ENCODE measurements around the gene LRCH1. TPM values are rescaled to one million over a fixed set of nuclear protein-coding genes. Genes with fewer than 3 reads are reported as not detected.

The LRCH1 gene
- total and polyA plus RNA-seq, 10 of the 15 experiments (the other 5 are each of a cell fraction or from before 2014, with no cell fraction given): 5.3 to 48.9 (median 14.4) TPM

DNA sequence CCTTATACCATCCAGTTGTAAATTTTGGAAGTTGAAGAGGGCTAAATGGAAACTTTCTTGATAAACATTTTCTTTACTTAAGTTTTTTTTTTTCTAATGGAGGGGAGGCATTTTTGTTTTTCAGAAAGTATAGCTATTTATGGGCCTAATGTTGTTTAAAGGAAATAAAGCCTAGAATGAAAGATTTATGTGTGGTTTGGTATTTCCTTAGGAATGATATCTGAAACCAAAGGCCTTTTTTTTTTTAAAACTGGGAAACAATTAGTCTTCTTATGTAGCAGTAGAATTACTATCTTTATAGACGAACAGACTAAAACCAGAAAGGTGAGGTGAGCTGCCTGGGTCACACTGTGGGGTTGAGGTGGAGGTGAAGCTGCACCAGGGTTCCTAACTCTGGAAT, 163.9 kb downstream of the LRCH1 start (continued):
- TF ChIP-seq, protein P1, sequence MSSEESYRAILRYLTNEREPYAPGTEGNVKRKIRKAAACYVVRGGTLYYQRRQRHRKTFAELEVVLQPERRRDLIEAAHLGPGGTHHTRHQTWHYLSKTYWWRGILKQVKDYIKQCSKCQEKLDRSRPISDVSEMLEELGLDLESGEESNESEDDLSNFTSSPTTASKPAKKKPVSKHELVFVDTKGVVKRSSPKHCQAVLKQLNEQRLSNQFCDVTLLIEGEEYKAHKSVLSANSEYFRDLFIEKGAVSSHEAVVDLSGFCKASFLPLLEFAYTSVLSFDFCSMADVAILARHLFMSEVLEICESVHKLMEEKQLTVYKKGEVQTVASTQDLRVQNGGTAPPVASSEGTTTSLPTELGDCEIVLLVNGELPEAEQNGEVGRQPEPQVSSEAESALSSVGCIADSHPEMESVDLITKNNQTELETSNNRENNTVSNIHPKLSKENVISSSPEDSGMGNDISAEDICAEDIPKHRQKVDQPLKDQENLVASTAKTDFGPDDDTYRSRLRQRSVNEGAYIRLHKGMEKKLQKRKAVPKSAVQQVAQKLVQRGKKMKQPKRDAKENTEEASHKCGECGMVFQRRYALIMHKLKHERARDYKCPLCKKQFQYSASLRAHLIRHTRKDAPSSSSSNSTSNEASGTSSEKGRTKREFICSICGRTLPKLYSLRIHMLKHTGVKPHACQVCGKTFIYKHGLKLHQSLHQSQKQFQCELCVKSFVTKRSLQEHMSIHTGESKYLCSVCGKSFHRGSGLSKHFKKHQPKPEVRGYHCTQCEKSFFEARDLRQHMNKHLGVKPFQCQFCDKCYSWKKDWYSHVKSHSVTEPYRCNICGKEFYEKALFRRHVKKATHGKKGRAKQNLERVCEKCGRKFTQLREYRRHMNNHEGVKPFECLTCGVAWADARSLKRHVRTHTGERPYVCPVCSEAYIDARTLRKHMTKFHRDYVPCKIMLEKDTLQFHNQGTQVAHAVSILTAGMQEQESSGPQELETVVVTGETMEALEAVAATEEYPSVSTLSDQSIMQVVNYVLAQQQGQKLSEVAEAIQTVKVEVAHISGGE (CRISPR knock-in tag; IDR thresholded peaks at IDR 0.05): no peak
- no peak for TF ChIP-seq POLR2AphosphoS5 (IDR thresholded peaks at IDR 0.05; ENCODE audit: low read length)
- no peak for TF ChIP-seq GABPA (IDR thresholded peaks at IDR 0.05; ENCODE audit: low read depth)
- no peak for TF ChIP-seq SIX5 (IDR thresholded peaks at IDR 0.05; ENCODE audit: low read depth, low read length, severe bottlenecking)
- TF ChIP-seq TCF7 (IDR thresholded peaks at IDR 0.05; ENCODE audit: borderline replicate concordance): no peak
- no peak for TF ChIP-seq POLR2A (IDR thresholded peaks at IDR 0.05; ENCODE audit: low read depth, low read length)
- no peak for TF ChIP-seq RAD21 (IDR thresholded peaks at IDR 0.05; ENCODE audit: insufficient read depth, low read depth, low read length)
- TF ChIP-seq, protein P2, sequence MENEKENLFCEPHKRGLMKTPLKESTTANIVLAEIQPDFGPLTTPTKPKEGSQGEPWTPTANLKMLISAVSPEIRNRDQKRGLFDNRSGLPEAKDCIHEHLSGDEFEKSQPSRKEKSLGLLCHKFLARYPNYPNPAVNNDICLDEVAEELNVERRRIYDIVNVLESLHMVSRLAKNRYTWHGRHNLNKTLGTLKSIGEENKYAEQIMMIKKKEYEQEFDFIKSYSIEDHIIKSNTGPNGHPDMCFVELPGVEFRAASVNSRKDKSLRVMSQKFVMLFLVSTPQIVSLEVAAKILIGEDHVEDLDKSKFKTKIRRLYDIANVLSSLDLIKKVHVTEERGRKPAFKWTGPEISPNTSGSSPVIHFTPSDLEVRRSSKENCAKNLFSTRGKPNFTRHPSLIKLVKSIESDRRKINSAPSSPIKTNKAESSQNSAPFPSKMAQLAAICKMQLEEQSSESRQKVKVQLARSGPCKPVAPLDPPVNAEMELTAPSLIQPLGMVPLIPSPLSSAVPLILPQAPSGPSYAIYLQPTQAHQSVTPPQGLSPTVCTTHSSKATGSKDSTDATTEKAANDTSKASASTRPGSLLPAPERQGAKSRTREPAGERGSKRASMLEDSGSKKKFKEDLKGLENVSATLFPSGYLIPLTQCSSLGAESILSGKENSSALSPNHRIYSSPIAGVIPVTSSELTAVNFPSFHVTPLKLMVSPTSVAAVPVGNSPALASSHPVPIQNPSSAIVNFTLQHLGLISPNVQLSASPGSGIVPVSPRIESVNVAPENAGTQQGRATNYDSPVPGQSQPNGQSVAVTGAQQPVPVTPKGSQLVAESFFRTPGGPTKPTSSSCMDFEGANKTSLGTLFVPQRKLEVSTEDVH (IDR thresholded peaks at IDR 0.05; ENCODE audit: low read depth, partially characterized antibody): no peak
- TF ChIP-seq IKZF2 (IDR thresholded peaks at IDR 0.05): no peak
- no peak for TF ChIP-seq NBN (IDR thresholded peaks at IDR 0.05)
- TF ChIP-seq, protein P3, sequence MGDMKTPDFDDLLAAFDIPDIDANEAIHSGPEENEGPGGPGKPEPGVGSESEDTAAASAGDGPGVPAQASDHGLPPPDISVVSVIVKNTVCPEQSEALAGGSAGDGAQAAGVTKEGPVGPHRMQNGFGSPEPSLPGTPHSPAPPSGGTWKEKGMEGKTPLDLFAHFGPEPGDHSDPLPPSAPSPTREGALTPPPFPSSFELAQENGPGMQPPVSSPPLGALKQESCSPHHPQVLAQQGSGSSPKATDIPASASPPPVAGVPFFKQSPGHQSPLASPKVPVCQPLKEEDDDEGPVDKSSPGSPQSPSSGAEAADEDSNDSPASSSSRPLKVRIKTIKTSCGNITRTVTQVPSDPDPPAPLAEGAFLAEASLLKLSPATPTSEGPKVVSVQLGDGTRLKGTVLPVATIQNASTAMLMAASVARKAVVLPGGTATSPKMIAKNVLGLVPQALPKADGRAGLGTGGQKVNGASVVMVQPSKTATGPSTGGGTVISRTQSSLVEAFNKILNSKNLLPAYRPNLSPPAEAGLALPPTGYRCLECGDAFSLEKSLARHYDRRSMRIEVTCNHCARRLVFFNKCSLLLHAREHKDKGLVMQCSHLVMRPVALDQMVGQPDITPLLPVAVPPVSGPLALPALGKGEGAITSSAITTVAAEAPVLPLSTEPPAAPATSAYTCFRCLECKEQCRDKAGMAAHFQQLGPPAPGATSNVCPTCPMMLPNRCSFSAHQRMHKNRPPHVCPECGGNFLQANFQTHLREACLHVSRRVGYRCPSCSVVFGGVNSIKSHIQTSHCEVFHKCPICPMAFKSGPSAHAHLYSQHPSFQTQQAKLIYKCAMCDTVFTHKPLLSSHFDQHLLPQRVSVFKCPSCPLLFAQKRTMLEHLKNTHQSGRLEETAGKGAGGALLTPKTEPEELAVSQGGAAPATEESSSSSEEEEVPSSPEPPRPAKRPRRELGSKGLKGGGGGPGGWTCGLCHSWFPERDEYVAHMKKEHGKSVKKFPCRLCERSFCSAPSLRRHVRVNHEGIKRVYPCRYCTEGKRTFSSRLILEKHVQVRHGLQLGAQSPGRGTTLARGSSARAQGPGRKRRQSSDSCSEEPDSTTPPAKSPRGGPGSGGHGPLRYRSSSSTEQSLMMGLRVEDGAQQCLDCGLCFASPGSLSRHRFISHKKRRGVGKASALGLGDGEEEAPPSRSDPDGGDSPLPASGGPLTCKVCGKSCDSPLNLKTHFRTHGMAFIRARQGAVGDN (IDR thresholded peaks at IDR 0.05): no peak
- TF ChIP-seq, protein P4, sequence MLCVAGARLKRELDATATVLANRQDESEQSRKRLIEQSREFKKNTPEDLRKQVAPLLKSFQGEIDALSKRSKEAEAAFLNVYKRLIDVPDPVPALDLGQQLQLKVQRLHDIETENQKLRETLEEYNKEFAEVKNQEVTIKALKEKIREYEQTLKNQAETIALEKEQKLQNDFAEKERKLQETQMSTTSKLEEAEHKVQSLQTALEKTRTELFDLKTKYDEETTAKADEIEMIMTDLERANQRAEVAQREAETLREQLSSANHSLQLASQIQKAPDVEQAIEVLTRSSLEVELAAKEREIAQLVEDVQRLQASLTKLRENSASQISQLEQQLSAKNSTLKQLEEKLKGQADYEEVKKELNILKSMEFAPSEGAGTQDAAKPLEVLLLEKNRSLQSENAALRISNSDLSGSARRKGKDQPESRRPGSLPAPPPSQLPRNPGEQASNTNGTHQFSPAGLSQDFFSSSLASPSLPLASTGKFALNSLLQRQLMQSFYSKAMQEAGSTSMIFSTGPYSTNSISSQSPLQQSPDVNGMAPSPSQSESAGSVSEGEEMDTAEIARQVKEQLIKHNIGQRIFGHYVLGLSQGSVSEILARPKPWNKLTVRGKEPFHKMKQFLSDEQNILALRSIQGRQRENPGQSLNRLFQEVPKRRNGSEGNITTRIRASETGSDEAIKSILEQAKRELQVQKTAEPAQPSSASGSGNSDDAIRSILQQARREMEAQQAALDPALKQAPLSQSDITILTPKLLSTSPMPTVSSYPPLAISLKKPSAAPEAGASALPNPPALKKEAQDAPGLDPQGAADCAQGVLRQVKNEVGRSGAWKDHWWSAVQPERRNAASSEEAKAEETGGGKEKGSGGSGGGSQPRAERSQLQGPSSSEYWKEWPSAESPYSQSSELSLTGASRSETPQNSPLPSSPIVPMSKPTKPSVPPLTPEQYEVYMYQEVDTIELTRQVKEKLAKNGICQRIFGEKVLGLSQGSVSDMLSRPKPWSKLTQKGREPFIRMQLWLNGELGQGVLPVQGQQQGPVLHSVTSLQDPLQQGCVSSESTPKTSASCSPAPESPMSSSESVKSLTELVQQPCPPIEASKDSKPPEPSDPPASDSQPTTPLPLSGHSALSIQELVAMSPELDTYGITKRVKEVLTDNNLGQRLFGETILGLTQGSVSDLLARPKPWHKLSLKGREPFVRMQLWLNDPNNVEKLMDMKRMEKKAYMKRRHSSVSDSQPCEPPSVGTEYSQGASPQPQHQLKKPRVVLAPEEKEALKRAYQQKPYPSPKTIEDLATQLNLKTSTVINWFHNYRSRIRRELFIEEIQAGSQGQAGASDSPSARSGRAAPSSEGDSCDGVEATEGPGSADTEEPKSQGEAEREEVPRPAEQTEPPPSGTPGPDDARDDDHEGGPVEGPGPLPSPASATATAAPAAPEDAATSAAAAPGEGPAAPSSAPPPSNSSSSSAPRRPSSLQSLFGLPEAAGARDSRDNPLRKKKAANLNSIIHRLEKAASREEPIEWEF (IDR thresholded peaks at IDR 0.05; ENCODE audit: insufficient replicate concordance, low read depth, low read length): no peak
- TF ChIP-seq MEF2B (IDR thresholded peaks at IDR 0.05; ENCODE audit: partially characterized antibody, poor library complexity, severe bottlenecking): no peak

Data from GM12878 (cell line).